MCF 10A (cell line): ENCODE results near the gene ADAM15. TPM values are rescaled to one million over a fixed set of nuclear protein-coding genes. Genes with fewer than 3 reads are reported as not detected.

ENCODE experiments used
- BruUV-seq: library from RNA; stranded (reverse); fragments of 400-500 nt; replicated peaks from 2 replicates; lab custom pipeline; 2021; lab: Mats Ljungman, UMichigan
- CTCF ChIA-PET: fragments of 300-600 bp; sonication (Branson Sonifier 250); formaldehyde crosslinking; extraction: SDS; loops from one replicate; lab custom pipeline; 2021; ENCODE audit warnings: antibody characterized with exemption, inconsistent platforms; lab: Yijun Ruan, JAX
- POLR2A ChIA-PET: fragments of 300-600, 350-650 bp; sonication (Branson Sonifier 250); formaldehyde crosslinking; extraction: SDS; loops from one replicate; lab custom pipeline; 2020; ENCODE audit warnings: antibody characterized with exemption, inconsistent platforms; lab: Yijun Ruan, JAX
- DNase-seq: peaks from one replicate; pipeline ENCODE4 v3.0.0-alpha.2; 2018; ENCODE audit not compliant: unreplicated experiment
- H3K27ac Mint-ChIP-seq: one replicate; pipeline ENCODE4 v1.8.0; 2022; ENCODE audit warnings: mild to moderate bottlenecking, low read depth, mixed read lengths; ENCODE audit not compliant: unreplicated experiment
- H3K27me3 Mint-ChIP-seq: one replicate; pipeline ENCODE4 v1.8.0; 2022; ENCODE audit warnings: mixed read lengths; ENCODE audit not compliant: insufficient read depth, unreplicated experiment
- H3K36me3 Mint-ChIP-seq: one replicate; pipeline ENCODE4 v1.8.0; 2022; ENCODE audit warnings: mild to moderate bottlenecking, moderate library complexity, mixed read lengths; ENCODE audit not compliant: insufficient read depth, unreplicated experiment
- H3K4me1 Mint-ChIP-seq: one replicate; pipeline ENCODE4 v1.8.0; 2022; ENCODE audit warnings: mixed read lengths; ENCODE audit not compliant: insufficient read depth, unreplicated experiment
- H3K4me3 Mint-ChIP-seq: one replicate; pipeline ENCODE4 v1.8.0; 2022; ENCODE audit warnings: mild to moderate bottlenecking, moderate library complexity, mixed read lengths; ENCODE audit not compliant: unreplicated experiment
- H3K9me3 Mint-ChIP-seq: one replicate; pipeline ENCODE4 v1.8.0; 2022; ENCODE audit warnings: mixed read lengths; ENCODE audit not compliant: unreplicated experiment
- intact Hi-C: fragments of 100-400 bp; cut with micrococcal nuclease; formaldehyde crosslinking; loops from 2 replicates; pipeline ENCODE4 v1.14.1; 2022
- total RNA-seq: library from RNA; stranded (reverse); gene quantifications from 2 replicates; pipeline ENCODE4 v1.2.3, GENCODE V29; 2022
- TF ChIP-seq, protein P1 (sequence below): fragments of 200-600 bp; IDR thresholded peaks from one replicate; pipeline ENCODE4 v1.8.0; 2022; ENCODE audit warnings: antibody characterized with exemption, mild to moderate bottlenecking; ENCODE audit not compliant: unreplicated experiment

Gene ADAM15
- total RNA-seq, 1 experiment from 2014 or later: 385 TPM

GRCh38 chr1:155083865-155084721, 33.0 kb downstream of the ADAM15 start:
- H3K9me3 Mint-ChIP-seq: no peaks in the 10 kb centered on the region
- peak overlapping the region; percentile 96 for H3K27ac Mint-ChIP-seq
- intact Hi-C loops: loop anchor here (1.0 kb wide), 9 partner anchors 21 to 604 kb away; partner anchors contain the start of genes EFNA4 and ZBTB7B
- peaks cover 28% of the 10 kb centered on the region for H3K27me3 Mint-ChIP-seq
- ChIA-PET CTCF (interaction anchor here (0.6 to 5.2 kb wide), 42 partner anchors 9 to 933 kb away, joined by 3 to 78 read pairs (median 5); partner anchors contain the start of genes ADAM15, EFNA4, FLAD1 and KRTCAP2), POLR2A (interaction anchor here (0.7 to 3.8 kb wide), 24 partner anchors 8 to 669 kb away, joined by 3 to 35 read pairs (median 8); partner anchors contain the start of genes ADAM15, CKS1B, EFNA1 and EFNA4)
- peak overlapping the region; percentile 100 for H3K4me3 Mint-ChIP-seq
- no peaks in the 10 kb centered on the region for H3K36me3 Mint-ChIP-seq
- peaks cover 36% of the 10 kb centered on the region for H3K4me1 Mint-ChIP-seq
- TF ChIP-seq, protein P1, sequence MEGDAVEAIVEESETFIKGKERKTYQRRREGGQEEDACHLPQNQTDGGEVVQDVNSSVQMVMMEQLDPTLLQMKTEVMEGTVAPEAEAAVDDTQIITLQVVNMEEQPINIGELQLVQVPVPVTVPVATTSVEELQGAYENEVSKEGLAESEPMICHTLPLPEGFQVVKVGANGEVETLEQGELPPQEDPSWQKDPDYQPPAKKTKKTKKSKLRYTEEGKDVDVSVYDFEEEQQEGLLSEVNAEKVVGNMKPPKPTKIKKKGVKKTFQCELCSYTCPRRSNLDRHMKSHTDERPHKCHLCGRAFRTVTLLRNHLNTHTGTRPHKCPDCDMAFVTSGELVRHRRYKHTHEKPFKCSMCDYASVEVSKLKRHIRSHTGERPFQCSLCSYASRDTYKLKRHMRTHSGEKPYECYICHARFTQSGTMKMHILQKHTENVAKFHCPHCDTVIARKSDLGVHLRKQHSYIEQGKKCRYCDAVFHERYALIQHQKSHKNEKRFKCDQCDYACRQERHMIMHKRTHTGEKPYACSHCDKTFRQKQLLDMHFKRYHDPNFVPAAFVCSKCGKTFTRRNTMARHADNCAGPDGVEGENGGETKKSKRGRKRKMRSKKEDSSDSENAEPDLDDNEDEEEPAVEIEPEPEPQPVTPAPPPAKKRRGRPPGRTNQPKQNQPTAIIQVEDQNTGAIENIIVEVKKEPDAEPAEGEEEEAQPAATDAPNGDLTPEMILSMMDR: peak; percentile 55
- no TSS peak for BruUV-seq
- DNase-seq: peak; percentile 88

DNA sequence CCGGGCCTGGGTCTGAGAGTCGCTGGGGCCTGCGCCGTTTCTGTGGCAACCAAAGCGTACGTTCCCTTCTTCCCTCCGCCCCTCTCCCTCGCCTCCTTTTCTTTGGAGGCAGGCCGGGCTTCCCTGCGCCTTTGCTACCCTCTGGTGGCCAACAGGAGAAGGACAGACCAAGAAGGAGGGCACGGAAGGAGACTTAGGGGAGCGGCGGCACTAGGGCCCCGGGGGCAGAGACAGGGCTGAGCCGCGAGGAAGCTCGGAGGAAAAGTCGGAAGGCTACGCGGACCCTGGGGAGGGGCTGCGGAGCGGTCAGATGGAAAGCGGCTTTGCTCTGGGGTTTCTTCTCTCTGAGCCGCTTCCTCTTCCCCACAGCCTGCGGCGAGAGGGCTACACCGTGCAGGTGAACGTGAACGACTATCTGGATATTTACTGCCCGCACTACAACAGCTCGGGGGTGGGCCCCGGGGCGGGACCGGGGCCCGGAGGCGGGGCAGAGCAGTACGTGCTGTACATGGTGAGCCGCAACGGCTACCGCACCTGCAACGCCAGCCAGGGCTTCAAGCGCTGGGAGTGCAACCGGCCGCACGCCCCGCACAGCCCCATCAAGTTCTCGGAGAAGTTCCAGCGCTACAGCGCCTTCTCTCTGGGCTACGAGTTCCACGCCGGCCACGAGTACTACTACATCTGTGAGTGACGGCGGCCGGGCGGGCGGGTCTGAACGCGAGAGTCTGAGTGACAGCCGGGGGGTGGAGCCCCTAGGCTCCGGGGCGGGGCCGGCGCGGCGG, 33.8 kb downstream of the ADAM15 start:
- intact Hi-C loops: loop anchor here (1.0 kb wide), 9 partner anchors 22 to 605 kb away; partner anchors contain the start of genes EFNA4 and ZBTB7B
- no peaks in the 10 kb centered on the region for H3K9me3 Mint-ChIP-seq
- TF ChIP-seq, protein P1: peak; percentile 89
- ChIA-PET CTCF (interaction anchor here (0.6 to 5.2 kb wide), 90 partner anchors 10 to 1091 kb away, joined by 3 to 78 read pairs (median 4); partner anchors contain the start of genes ADAM15, EFNA4, FLAD1 and GON4L), POLR2A (interaction anchor here (0.7 to 3.8 kb wide), 35 partner anchors 9 to 670 kb away, joined by 3 to 35 read pairs (median 6); partner anchors contain the start of genes ADAM15, CKS1B, EFNA1 and EFNA4)
- peak overlapping the region; percentile 96 for H3K27ac Mint-ChIP-seq
- no peaks in the 10 kb centered on the region for H3K36me3 Mint-ChIP-seq
- H3K4me3 Mint-ChIP-seq: peak overlapping the region; percentile 100
- H3K4me1 Mint-ChIP-seq: peaks cover 28% of the 10 kb centered on the region
- H3K27me3 Mint-ChIP-seq: peaks cover 19% of the 10 kb centered on the region
- BruUV-seq: no TSS peak
- peak; percentile 98 for DNase-seq

DNA sequence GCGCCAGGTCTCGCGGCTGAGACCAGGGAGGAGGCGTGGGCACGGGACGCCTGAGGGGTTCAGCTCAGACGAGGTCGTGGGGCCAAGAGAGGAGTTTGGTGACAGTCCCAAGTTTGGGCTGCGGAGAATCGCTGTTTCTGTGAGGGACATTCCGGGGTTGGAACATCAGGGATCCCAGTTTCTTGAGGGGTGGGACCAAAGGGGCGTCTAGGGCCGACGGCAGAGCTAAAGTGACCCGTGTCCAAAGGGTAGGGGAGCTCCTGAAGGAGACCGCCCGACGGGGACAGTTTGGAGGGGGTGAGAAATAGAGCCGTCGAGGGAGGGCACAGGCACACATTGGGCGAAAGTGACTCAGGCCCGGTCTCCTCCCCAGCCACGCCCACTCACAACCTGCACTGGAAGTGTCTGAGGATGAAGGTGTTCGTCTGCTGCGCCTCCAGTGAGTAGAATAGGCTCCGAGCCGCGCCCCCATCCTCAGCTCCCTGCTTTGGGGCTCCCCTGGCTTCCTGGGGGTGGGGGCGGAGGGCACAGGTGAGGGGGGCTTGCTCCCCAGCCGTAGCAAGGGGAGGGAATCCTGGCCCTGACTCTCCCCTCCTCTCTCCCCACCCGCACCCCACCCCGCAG, 34.5 kb downstream of the ADAM15 start:
- Mint-ChIP-seq H3K4me1 (peaks cover 28% of the 10 kb centered on the region), H3K9me3 (no peaks in the 10 kb centered on the region), H3K27ac (peak overlapping the region; percentile 96), H3K27me3 (peaks cover 14% of the 10 kb centered on the region), H3K4me3 (peak overlapping the region; percentile 100), H3K36me3 (no peaks in the 10 kb centered on the region)
- intact Hi-C loops: no loop called here
- DNase-seq: peak; percentile 88
- no TSS peak for BruUV-seq
- POLR2A ChIA-PET: interaction anchor here (0.5 to 3.8 kb wide), 28 partner anchors 13 to 606 kb away, joined by 3 to 35 read pairs (median 7); partner anchors contain the start of genes ADAM15, CKS1B, EFNA1 and EFNA4
- CTCF ChIA-PET: interaction anchor here (0.6 to 5.2 kb wide), 84 partner anchors 10 to 1091 kb away, joined by 3 to 78 read pairs (median 5); partner anchors contain the start of genes ADAM15, EFNA4, FLAD1 and GON4L
- TF ChIP-seq, protein P1: no peak
